Measurements from ENCODE around the gene LGALS3. TPM values are rescaled to one million over a fixed set of nuclear protein-coding genes. Genes with fewer than 3 reads are reported as not detected.

LGALS3 gene
- polyA plus RNA-seq, 2 of the 4 experiments (the other 2 are of a cell fraction), result 60.2 to 61.0 TPM

GRCh38 chr14:55128386-55129085 lies 516 bp upstream of the LGALS3 start:
- CTCF ChIA-PET, result interaction anchor here (0.9 to 1.1 kb wide), 4 partner anchors 18 to 77 kb away, joined by 3 to 4 read pairs (median 3); partner anchors contain the start of gene MAPK1IP1L

DNA sequence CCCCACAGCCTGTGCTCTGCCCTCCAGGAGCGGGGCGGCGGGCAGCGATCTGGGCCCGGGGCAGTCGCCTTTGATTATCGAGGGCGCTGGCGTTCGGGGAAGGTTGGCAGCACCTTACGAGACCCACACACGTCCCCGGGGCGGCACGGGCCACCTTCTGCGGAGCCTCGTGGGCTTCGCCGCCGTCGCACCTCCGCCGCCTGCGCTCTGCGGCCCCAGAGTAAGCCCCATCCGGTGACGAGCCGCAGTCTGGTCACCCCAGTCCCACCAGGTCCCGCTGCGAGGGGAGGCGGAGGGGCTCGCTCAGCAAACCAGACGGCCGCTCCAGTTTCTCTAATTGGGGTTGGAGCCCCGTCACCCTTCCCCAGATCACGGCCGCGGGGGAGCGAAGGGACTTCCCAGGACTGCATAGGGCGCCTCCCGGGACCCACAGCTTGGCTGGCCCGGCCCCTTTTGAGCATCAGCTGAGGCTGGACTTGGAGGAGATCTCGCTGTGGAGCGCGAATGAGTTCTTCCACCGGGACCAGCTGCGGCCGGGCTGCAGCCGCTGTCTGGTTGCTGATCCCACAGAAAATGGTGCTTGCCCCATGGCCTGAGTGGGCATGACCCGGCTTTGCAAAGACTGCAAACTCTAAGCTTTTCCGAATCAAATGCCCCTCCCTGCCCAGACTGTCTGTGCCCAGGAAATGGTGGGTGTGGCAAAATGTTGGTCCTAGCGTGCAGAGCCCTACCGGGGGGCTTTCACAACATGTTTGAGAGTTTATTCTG lies 560 bp downstream of the LGALS3 start:
- no peaks in the 10 kb centered on the region for H3K9me3 ChIP-seq
- CTCF ChIA-PET, result interaction anchor here (0.6 to 2.9 kb wide), 9 partner anchors 10 to 78 kb away, joined by 3 to 22 read pairs (median 3); partner anchors contain the start of gene MAPK1IP1L
- WGBS (ENCODE audit: missing lambda C conversion rate), result under 1% methylated on average over 34 of the region's 53 CpGs
- H3K27ac ChIP-seq, result peak overlapping the region; percentile 76 to 93
- ATAC-seq (peak; percentile 87 to 88), DNase-seq (ENCODE audit: low read depth in 1 of 2, low spot score in 1 of 2) (peak; percentile 72 to 82), FAIRE-seq (no peak)
- TF ChIP-seq BHLHE40 (IDR thresholded peaks at IDR 0.05; ENCODE audit: low read depth, low read length) (no peak), FOSB (CRISPR knock-in tag; IDR thresholded peaks at IDR 0.05) (no peak), MYC (IDR thresholded peaks at IDR 0.05; ENCODE audit: borderline replicate concordance, low read length) (0 out of 2 replicates have a peak, but pooled peaks have one; percentile 5), SMC3 (IDR thresholded peaks at IDR 0.05) (0 out of 3 replicates have a peak, but pooled peaks have one; percentile 4), NPAS2 (CRISPR knock-in tag; IDR thresholded peaks at IDR 0.05; ENCODE audit: borderline replicate concordance) (no peak), CHD2 (IDR thresholded peaks at IDR 0.05; ENCODE audit: low read length, partially characterized antibody) (no peak), ATOH8 (CRISPR knock-in tag; IDR thresholded peaks at IDR 0.05; ENCODE audit: low read depth) (no peak), MAZ (IDR thresholded peaks at IDR 0.05; ENCODE audit: borderline replicate concordance, low read depth, low read length) (no peak), E2F6 (IDR thresholded peaks at IDR 0.05; ENCODE audit: borderline replicate concordance, low read depth) (peak; percentile 67; the same call in 1 of the 2 replicates), NFE2L2 (conservative IDR thresholded peaks at IDR 0.05; ENCODE audit: low read length) (no peak), FOXS1 (CRISPR knock-in tag; IDR thresholded peaks at IDR 0.05) (no peak), GATA3 (IDR thresholded peaks at IDR 0.05; ENCODE audit: borderline replicate concordance) (no peak), CHD4 (IDR thresholded peaks at IDR 0.05; ENCODE audit: borderline replicate concordance) (no peak), JUN (IDR thresholded peaks at IDR 0.05) (peak in 1 of 2 experiments; percentile 11; a peak in 1 of 5 replicates), CEBPB (IDR thresholded peaks at IDR 0.05) (no peak), KDM5A (IDR thresholded peaks at IDR 0.05) (no peak), HOXB5 (CRISPR knock-in tag; IDR thresholded peaks at IDR 0.05) (no peak), MAFK (IDR thresholded peaks at IDR 0.05; ENCODE audit: partially characterized antibody) (peak; percentile 41), ZNF302 (CRISPR knock-in tag; IDR thresholded peaks at IDR 0.05) (no peak), MAX (IDR thresholded peaks at IDR 0.05) (0 out of 2 replicates have a peak, but pooled peaks have one; percentile 20), BCL3 (IDR thresholded peaks at IDR 0.05) (no peak; the same call in 2 of the 3 replicates), EHMT2 (IDR thresholded peaks at IDR 0.05; ENCODE audit: low read depth) (no peak)
- TF ChIP-seq, protein P1, sequence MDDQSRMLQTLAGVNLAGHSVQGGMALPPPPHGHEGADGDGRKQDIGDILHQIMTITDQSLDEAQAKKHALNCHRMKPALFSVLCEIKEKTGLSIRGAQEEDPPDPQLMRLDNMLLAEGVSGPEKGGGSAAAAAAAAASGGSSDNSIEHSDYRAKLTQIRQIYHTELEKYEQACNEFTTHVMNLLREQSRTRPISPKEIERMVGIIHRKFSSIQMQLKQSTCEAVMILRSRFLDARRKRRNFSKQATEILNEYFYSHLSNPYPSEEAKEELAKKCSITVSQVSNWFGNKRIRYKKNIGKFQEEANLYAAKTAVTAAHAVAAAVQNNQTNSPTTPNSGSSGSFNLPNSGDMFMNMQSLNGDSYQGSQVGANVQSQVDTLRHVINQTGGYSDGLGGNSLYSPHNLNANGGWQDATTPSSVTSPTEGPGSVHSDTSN (IDR thresholded peaks at IDR 0.05), result peak; percentile 36; the same call in 1 of the 2 replicates
- POLR2A ChIA-PET, result interaction anchor here (0.6 to 3.6 kb wide), 13 partner anchors 8 to 135 kb away, joined by 3 to 63 read pairs (median 3); partner anchors contain the start of gene MAPK1IP1L
- peak overlapping the region; percentile 68 for H3K4me2 ChIP-seq
- peaks cover 19% of the 10 kb centered on the region for H3K4me1 ChIP-seq
- peak overlapping the region; percentile 69 for H3K4me3 ChIP-seq

More at GRCh38 chr14:55128386-55129085, 516 bp upstream of the LGALS3 start:
- Histone ChIP-seq H3K27ac (peak overlapping the region; percentile 76 to 93), H3K4me2 (peak overlapping the region; percentile 68), H3K4me3 (peak overlapping the region; percentile 69), H3K4me1 (peaks cover 19% of the 10 kb centered on the region), H3K9me3 (no peaks in the 10 kb centered on the region)
- FAIRE-seq (no peak), DNase-seq (ENCODE audit: low read depth in 1 of 2, low spot score in 1 of 2) (no peak), ATAC-seq (no peak)
- POLR2A ChIA-PET, result interaction anchor here (0.7 to 3.6 kb wide), 8 partner anchors 10 to 69 kb away, joined by 3 to 63 read pairs (median 4); no protein-coding TSS in a partner anchor
- no peak for TF ChIP-seq USF2 (IDR thresholded peaks at IDR 0.05)
- TF ChIP-seq CHD4 (IDR thresholded peaks at IDR 0.05; ENCODE audit: borderline replicate concordance), result no peak
- TF ChIP-seq CHD2 (IDR thresholded peaks at IDR 0.05; ENCODE audit: low read length, partially characterized antibody), result no peak
- no peak; the same call in 1 of the 2 replicates for TF ChIP-seq RNF2 (IDR thresholded peaks at IDR 0.05; ENCODE audit: borderline replicate concordance, low read depth)
- TF ChIP-seq RAD21 (conservative IDR thresholded peaks at IDR 0.05 in 1 of 2, IDR thresholded peaks at IDR 0.05 in 1 of 2), result no peak
- TF ChIP-seq TP53 (CRISPR knock-in tag; IDR thresholded peaks at IDR 0.05), result no peak
- no peak for TF ChIP-seq CBX8 (IDR thresholded peaks at IDR 0.05)
- no peak for TF ChIP-seq POLR2A (IDR thresholded peaks at IDR 0.05; ENCODE audit: low read length)
- TF ChIP-seq PHF8 (IDR thresholded peaks at IDR 0.05; ENCODE audit: borderline replicate concordance, low read depth), result no peak
- no peak for TF ChIP-seq ZSCAN20 (CRISPR knock-in tag; IDR thresholded peaks at IDR 0.05)
- WGBS (ENCODE audit: missing lambda C conversion rate), result 16% methylated on average over 20 of the region's 20 CpGs
